ENCODE measurements around the gene POMGNT2.
"Not testable (repeated sequence)": the region's sequence is repeated elsewhere in the genome, so short reads cannot be mapped to it uniquely, and the experiment has no call there.

The POMGNT2 gene

GRCh38 chr3:43048470-43048869 is 57.4 kb downstream of the POMGNT2 start:
- in situ Hi-C loops (cut with HindIII; ENCODE audit: low sequenced_read_pairs): no loop called here

- in situ Hi-C loops (cut with HindIII; ENCODE audit: low sequenced_read_pairs): no loop called here
Observed at GRCh38 chr3:43046583-43046982, 59.3 kb downstream of the POMGNT2 start.

- in situ Hi-C loops (cut with HindIII; ENCODE audit: low sequenced_read_pairs): not testable (repeated sequence)
Observed at GRCh38 chr3:43045079-43045478, 60.8 kb downstream of the POMGNT2 start.

GRCh38 chr3:43043793-43044192 is 62.1 kb downstream of the POMGNT2 start:
- in situ Hi-C loops (cut with HindIII; ENCODE audit: low sequenced_read_pairs): no loop called here

GRCh38 chr3:43043071-43043766 is 62.7 kb downstream of the POMGNT2 start:
- in situ Hi-C loops (cut with HindIII; ENCODE audit: low sequenced_read_pairs): no loop called here

- in situ Hi-C loops (cut with HindIII; ENCODE audit: low sequenced_read_pairs): no loop called here
Observed at GRCh38 chr3:43041517-43041916, 64.4 kb downstream of the POMGNT2 start.

- in situ Hi-C loops (cut with HindIII; ENCODE audit: low sequenced_read_pairs): loop anchor here (5.0 kb wide), 1 partner anchor 96 kb away; no protein-coding TSS in a partner anchor
Observed at GRCh38 chr3:43038010-43038409, 67.9 kb downstream of the POMGNT2 start.

- in situ Hi-C loops (cut with HindIII; ENCODE audit: low sequenced_read_pairs): loop anchor here (5.0 kb wide), 1 partner anchor 95 kb away; no protein-coding TSS in a partner anchor
Observed at GRCh38 chr3:43036621-43037423, 69.1 kb downstream of the POMGNT2 start.

GRCh38 chr3:43035801-43036365 is 70.0 kb downstream of the POMGNT2 start:
- in situ Hi-C loops (cut with HindIII; ENCODE audit: low sequenced_read_pairs): loop anchor here (5.0 kb wide), 1 partner anchor 94 kb away; no protein-coding TSS in a partner anchor

GRCh38 chr3:43034911-43035310 is 71.0 kb downstream of the POMGNT2 start:
- in situ Hi-C loops (cut with HindIII; ENCODE audit: low sequenced_read_pairs): loop anchor here (5.0 kb wide), 1 partner anchor 93 kb away; no protein-coding TSS in a partner anchor

GRCh38 chr3:43034200-43034599 is 71.7 kb downstream of the POMGNT2 start:
- in situ Hi-C loops (cut with HindIII; ENCODE audit: low sequenced_read_pairs): no loop called here

- in situ Hi-C loops (cut with HindIII; ENCODE audit: low sequenced_read_pairs): no loop called here
Observed at GRCh38 chr3:43032646-43033628, 72.9 kb downstream of the POMGNT2 start.

GRCh38 chr3:43031889-43032545 is 73.9 kb downstream of the POMGNT2 start:
- in situ Hi-C loops (cut with HindIII; ENCODE audit: low sequenced_read_pairs): no loop called here

- in situ Hi-C loops (cut with HindIII; ENCODE audit: low sequenced_read_pairs): no loop called here
Observed at GRCh38 chr3:43031485-43031884, 74.4 kb downstream of the POMGNT2 start.

- in situ Hi-C loops (cut with HindIII; ENCODE audit: low sequenced_read_pairs): no loop called here
Observed at GRCh38 chr3:43030162-43030935, 75.5 kb downstream of the POMGNT2 start.

All from endothelial cell of hepatic sinusoid (primary cell).